SU-DHL-6 (cell line): Measurements from ENCODE around the gene TLR1.

Source experiments
- EZH2phosphoT487 ChIP-seq: fragments of 200-600 bp; sonication (generic), shearing (Covaris generic); conservative IDR thresholded peaks from 2 replicates; pipeline ENCODE4 v1.6.1; 2018; ENCODE audit warnings: mild to moderate bottlenecking, antibody characterized with exemption, low read length, moderate library complexity, mixed read lengths
- TF ChIP-seq, protein P1 (sequence below): fragments of 200-600 bp; sonication (generic); IDR thresholded peaks from one replicate; pipeline ENCODE4 v1.5.1; 2017; ENCODE audit warnings: antibody characterized with exemption, mild to moderate bottlenecking, low read length, moderate library complexity; ENCODE audit not compliant: insufficient read depth, poor library complexity, severe bottlenecking

DNA sequence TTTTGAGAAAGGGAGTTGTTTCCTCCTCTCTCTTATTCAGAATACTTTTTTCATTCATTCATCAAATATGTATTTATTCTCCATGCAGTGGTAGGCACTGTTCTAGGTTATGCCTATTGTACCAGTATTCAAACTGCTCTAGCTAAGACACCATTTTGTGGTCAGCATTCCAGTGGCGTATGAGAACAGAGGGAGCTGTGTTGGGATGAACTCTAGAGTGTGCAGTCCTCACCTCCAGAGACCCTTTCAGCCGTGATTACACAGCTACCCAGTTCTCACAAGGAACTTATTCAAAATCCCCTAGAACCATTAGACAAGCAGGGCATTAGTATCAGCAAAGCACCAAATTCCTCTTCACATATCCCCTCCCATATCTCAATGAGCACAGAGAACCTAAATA lies 4.2 kb downstream of the TLR1 start:
- TF ChIP-seq, protein P1, sequence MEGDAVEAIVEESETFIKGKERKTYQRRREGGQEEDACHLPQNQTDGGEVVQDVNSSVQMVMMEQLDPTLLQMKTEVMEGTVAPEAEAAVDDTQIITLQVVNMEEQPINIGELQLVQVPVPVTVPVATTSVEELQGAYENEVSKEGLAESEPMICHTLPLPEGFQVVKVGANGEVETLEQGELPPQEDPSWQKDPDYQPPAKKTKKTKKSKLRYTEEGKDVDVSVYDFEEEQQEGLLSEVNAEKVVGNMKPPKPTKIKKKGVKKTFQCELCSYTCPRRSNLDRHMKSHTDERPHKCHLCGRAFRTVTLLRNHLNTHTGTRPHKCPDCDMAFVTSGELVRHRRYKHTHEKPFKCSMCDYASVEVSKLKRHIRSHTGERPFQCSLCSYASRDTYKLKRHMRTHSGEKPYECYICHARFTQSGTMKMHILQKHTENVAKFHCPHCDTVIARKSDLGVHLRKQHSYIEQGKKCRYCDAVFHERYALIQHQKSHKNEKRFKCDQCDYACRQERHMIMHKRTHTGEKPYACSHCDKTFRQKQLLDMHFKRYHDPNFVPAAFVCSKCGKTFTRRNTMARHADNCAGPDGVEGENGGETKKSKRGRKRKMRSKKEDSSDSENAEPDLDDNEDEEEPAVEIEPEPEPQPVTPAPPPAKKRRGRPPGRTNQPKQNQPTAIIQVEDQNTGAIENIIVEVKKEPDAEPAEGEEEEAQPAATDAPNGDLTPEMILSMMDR, result no peak
- no peak for TF ChIP-seq EZH2phosphoT487
